Frontal cortex (tissue), 4 donors: ENCODE measurements around the gene FGF8. TPM values are rescaled to one million over a fixed set of nuclear protein-coding genes. Genes with fewer than 3 reads are reported as not detected.

ENCODE experiments used
- DNase-seq, 2 donors: peaks; one replicate each; pipeline ENCODE4 v3.0.0; 2012; ENCODE audit warnings: low spot score in 2 of 2
- FAIRE-seq: peaks from 2 replicates; lab custom pipeline; 2012; peaks lifted over from hg19 to GRCh38; lab: Jason Lieb, UNC
- total RNA-seq: library from RNA; depleted of rRNA; stranded (reverse); fragments of >200 nt; gene quantifications from one replicate; pipeline ENCODE4 v1.2.3, GENCODE V29; 2014
- donor health status: control.
- donor health status: control.
- donor health status: control.

Gene FGF8
- total RNA-seq, 1 donor from 2014 or later, result not detected

- no peak for DNase-seq
- FAIRE-seq, result no peak
These were observed 30.7 kb downstream of the FGF8 start for GRCh38 chr10:101745074-101745696.

DNA sequence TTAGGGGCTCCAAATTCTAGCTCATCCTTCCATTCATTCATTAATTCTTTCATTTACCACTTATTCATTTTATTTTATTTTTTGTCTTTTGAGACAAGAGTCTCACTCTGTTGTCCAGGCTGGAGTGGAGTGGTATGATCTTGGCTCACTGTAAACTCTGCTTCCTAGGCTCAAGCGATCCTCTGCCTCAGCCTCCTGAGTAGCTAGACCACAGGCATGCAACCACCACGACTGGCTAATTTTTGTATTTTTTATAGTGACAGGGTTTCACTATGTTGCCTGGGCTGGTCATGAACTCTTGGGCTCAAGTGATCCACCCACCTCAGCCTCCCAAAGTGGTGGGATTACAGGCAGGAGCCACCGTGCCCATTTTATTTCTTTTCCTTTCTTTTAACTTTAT lies 31.6 kb downstream of the FGF8 start:
- no peak for DNase-seq
- no peak for FAIRE-seq

DNA sequence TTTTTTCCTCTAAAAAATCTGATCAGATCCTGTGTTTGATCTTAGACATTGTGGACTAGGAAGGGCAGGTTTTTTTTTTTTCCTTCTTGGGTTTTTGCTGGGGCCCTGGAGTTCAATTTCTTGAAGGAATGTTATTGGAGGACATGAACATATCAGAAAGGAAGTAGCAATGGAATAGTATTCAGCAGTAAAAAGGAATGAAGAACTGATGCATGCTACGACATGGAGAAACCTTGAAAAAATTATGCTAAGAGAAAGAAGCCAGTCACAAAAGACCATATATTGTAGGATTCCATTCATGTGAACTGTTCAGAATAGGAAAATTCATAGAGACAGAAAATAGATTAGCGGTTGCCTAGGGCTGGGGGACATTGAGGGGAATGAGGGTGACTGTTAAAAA lies 34.0 kb downstream of the FGF8 start:
- FAIRE-seq (no peak), DNase-seq (no peak)

GRCh38 chr10:101736666-101737065 lies 39.2 kb downstream of the FGF8 start:
- FAIRE-seq (no peak), DNase-seq (no peak)

DNA sequence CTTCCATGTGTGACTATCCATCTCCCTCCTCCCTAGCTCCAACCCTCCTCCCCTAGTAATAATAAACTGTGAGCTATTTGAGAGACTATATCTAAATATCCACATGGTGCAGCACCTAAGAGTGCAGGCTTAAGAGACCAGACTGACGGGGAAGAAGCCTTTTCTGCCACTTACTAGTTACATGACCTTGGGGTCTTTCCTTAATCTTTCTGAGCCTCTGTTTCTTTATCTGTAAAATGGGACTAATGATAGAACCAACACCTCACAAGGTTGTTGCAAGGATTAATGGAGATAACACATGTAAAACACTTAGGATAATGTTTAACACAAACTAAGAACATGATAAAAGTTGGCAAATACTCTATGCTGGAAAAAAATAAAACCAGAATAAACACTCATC lies 43.8 kb downstream of the FGF8 start:
- DNase-seq, result no peak
- no peak for FAIRE-seq

GRCh38 chr10:101726115-101726387 lies 49.9 kb downstream of the FGF8 start:
- no peak for DNase-seq
- FAIRE-seq, result no peak

GRCh38 chr10:101725296-101726114 lies 50.4 kb downstream of the FGF8 start:
- no peak for DNase-seq

GRCh38 chr10:101724446-101724845 lies 51.5 kb downstream of the FGF8 start:
- DNase-seq, result no peak
- FAIRE-seq, result no peak

More at GRCh38 chr10:101725296-101726114, 50.4 kb downstream of the FGF8 start:
- no peak for FAIRE-seq

- DNase-seq, result no peak
- no peak for FAIRE-seq
These were observed 52.7 kb downstream of the FGF8 start for GRCh38 chr10:101723176-101723575.

DNA sequence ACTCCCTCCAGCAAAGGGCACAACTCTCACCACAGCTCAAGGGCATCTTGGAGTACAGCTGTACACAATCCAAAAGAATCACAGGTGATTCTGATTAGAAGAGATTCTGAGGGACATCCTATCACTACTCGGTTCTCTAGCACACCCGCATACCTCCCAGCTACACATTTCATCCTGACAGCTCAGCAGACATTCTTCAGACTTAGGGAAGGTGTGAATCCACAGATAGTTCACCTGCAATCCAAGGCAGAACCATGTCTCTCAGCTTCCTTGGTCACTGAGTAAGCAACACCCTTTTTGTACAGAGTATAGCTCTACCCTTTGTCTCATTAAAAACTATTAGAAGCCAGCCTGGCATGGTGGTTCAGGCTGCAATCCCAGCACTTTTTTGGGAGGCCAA lies 54.1 kb downstream of the FGF8 start:
- DNase-seq, result no peak
- FAIRE-seq, result no peak

DNA sequence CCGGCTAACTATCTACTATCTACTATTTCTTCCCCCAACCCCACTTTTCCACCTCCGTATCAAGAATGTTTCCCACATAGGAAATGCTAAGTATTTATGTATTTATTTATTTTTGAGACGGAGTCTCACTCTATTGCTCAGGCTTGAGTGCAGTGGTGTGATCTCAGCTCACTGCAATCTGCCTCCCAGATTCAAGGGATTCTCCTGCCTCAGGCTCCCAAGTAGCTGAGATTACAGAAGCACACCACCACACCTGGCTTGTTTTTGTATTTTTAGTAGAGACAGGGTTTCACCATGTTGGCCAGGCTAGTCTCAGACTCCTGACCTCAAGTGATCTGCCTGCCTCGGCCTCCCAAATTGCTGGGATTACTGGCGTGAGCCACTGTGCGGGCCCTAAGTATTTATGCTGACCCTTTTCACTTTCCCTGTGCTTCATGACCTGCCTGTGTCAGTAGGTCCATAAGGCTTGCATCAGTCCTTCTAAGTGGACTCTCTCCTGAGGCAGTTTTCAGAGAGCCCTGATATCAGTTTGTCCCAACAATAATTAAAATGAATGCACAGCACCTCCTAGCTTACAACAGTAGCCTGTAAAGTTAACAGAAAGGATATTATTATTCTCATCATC lies 55.2 kb downstream of the FGF8 start:
- DNase-seq (no peak), FAIRE-seq (no peak)

Other genes starting within 250 kb of the FGF8 start
- gene POLL, start 187.9 kb downstream of the FGF8 start, total RNA-seq, result 6.5 TPM
- 28.5 TPM for gene DPCD, start 187.8 kb downstream of the FGF8 start, total RNA-seq
- gene FBXW4, start 80.9 kb downstream of the FGF8 start, total RNA-seq, result 75.4 TPM
- 53.4 TPM for gene NPM3, start 7.3 kb upstream of the FGF8 start, total RNA-seq
- gene OGA, start 42.3 kb upstream of the FGF8 start, total RNA-seq, result 407 TPM
- gene KCNIP2, start 67.7 kb upstream of the FGF8 start, total RNA-seq, result 12.6 TPM